ENCODE results near the gene TPK1.

TPK1 gene

DNA sequence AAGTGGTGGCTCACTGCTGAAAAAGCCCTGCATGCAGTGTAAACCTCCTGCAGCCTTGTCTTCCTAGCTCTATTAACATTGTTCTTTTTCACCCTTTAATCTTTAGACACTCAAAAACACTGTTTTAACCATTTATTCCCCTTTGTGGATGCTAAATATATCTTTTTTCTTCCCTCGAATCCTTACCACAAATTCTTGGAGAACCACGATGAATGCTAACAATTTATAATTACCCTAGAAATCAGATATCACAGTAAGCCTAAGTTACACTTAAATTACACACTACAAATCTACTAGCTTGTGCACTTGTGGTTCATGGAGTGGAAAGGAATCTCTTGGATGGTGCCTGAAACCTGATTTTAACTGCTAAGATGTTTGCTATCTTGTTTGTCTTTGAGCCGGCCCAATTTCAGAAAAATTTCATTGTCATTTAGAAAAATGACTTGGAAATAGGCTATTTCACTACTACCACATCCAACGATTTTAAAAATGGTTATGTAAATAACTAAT lies 307.3 kb downstream of the TPK1 start:
- no peak for DNase-seq (ENCODE audit: low spot score)

GRCh38 chr7:144527051-144527471 lies 308.8 kb downstream of the TPK1 start:
- no peak for DNase-seq (ENCODE audit: low spot score)

DNA sequence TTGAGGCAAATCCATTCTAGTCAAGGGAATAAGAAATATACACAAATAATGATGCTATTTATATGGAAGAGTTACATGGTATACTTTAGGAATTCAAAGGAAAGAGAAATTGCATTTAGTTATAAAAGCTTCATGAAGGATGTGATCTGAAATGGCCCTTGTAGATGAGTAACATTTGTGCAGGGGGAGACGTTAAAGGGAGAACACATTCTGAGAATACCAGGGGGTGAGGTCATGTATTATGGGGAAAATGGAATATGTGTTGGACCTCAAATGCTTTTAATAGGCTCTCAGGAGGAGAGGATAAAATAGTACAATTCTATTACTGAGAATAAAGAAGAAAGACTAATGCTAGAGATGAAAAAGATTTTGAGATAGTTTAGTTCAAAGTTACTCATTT lies 309.9 kb downstream of the TPK1 start:
- no peak for DNase-seq (ENCODE audit: low spot score)

- no peak for DNase-seq (ENCODE audit: low spot score)
These were observed 311.6 kb downstream of the TPK1 start for GRCh38 chr7:144524271-144524670.

DNA sequence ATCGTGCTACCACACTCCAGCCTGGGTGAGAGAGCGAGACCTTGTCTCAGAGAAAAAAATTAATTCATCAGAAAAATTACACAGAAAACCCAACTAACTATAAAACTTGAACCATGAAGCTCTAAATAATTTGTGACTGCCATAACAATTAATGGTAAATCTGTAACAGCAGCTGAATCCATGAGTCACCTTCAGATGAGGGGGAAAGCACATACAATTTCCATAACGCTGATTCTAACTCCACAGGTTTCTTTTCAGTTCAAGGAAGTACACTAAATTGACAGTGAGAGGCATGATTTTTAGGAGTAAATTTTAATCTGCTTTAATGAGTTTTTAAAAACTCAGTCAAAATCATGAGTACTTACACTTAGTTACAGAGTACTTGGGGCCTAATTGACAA lies 312.2 kb downstream of the TPK1 start:
- DNase-seq (ENCODE audit: low spot score): no peak

DNA sequence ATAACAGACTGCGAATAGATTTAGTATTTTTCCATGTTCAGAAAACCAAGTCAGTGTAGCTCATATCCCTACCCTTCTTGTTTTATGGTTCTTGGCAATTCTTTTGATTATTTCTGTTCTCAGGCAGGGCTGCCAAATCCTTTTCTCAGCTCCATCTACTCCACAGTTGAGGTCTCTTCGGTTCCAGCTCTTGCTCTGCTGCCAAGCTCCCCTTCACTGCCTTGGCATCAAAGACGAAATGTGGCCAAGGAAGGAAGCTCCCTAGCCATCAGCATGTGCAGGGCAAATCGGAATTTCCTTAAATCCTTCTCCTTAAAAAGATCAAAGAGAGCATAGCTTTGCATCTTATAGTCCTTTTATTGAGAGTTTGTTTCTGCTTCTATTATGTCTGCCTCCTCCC lies 315.9 kb downstream of the TPK1 start:
- DNase-seq (ENCODE audit: low spot score): no peak

DNA sequence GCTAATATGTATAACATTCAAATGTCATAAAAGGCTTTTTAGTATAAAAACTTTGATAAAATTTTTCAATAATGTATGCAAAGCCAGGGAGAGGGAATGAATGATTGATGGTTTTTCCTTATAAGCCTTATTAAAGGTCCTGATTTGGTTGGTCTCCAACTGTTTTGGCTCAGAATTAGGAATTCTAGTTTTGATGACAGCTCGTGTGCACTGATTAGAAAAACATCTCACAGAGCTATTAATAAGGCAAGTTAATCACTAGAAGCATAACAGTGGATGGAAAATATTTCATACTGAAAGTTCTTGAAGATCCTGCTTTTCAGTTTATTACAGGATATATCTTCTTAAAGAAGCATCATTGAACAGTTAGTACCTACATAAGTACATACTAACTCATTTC lies 317.5 kb downstream of the TPK1 start:
- DNase-seq (ENCODE audit: low spot score): no peak

GRCh38 chr7:144517749-144518148 lies 318.1 kb downstream of the TPK1 start:
- no peak for DNase-seq (ENCODE audit: low spot score)

DNA sequence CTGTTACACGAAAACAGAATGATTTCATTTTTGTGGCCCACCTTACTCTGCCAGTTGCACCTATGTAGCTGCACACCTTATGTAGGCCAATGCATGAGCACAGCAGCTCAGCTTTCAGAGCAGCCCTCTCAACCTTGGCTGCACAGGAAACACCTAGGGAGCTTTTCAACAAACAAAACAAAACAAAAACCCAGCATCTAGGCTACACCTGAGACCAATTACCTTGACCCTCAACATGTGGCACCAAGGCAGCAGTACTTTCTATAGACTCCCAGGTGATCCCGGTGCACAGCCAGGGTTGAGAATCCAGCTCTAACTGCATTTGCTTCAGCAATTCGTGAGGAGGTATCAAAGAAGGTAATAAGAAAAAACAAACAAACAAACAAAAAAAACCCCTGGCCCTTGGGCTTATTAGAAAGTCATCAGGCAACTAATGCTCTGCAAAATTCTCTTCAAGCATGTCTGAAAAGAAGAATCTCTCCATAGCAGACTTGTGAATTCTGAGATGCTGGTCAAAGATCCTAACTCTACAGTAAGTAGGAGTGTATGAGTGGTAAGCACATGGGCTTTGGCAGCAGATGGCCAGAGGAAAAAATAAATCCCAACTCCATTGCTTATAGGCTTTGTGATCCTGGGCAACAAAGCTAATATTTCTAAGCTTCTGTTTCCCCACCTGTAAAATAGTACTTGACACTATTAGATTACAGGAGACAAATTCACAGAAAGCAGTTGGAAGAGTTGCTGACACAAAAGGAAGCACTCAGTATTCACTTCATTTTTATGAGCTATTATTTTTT lies 318.9 kb downstream of the TPK1 start:
- DNase-seq (ENCODE audit: low spot score): no peak

DNA sequence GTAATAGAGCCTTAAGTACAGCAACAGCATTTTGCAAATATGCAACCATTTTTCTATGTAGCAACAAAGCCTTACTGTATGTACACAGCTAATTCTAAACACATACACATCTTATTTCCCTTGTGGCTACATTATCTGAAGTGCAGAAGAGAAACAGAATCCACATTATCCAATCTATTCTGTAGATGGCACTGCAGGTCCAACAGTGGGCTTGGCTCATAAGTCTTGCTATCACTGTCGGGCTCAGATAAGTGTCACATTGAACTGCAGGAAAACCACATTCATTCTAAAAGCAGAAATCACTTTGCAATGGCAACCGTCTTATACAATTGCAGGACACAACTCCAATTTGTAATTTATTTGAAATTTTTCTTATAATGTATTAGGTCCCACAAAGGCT lies 322.5 kb downstream of the TPK1 start:
- DNase-seq (ENCODE audit: low spot score): peak; percentile 51

GRCh38 chr7:144510621-144511020 lies 325.2 kb downstream of the TPK1 start:
- DNase-seq (ENCODE audit: low spot score): no peak

GRCh38 chr7:144508702-144509101 lies 327.2 kb downstream of the TPK1 start:
- DNase-seq (ENCODE audit: low spot score): no peak

DNA sequence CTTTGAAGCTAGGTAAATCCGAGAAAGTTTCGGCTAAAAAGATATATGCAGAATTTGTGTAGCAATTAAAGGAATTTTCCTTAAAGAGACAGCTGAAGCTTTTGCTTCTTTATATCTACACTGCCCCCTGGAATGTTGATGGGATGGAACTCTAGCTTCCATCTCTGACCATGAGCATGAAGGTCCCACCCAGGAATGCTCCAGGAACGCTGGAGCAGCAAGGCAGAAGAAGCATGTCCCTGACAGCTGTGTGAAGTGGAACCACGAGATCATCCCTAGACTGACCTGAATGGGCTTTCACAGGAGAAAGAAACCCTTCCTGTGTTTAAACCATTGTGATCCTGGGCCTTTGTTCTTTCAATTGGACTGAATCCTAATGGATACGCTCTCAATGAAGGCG lies 332.6 kb downstream of the TPK1 start:
- DNase-seq (ENCODE audit: low spot score): no peak

- no peak for DNase-seq (ENCODE audit: low spot score)
These were observed 335.6 kb downstream of the TPK1 start for GRCh38 chr7:144500225-144500624.

DNA sequence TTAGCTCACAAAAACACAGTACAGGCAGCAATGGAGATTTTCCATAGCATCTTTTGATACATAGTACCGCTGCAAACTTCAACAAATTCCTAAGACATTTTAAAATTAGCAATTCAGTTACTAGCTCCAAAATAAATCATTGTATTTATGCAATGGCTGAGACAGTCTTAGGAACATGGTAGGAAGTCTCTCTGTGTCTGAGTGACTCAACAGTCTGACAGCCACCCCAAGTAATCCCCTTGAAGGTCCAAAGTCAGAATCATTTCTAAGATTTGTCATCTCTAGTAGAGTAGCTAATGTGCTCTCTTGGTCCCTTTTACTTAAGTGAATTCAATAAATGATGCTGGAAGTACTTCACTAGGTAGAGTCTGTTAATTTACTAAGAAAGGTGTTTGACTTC lies 338.6 kb downstream of the TPK1 start:
- DNase-seq (ENCODE audit: low spot score): no peak

DNA sequence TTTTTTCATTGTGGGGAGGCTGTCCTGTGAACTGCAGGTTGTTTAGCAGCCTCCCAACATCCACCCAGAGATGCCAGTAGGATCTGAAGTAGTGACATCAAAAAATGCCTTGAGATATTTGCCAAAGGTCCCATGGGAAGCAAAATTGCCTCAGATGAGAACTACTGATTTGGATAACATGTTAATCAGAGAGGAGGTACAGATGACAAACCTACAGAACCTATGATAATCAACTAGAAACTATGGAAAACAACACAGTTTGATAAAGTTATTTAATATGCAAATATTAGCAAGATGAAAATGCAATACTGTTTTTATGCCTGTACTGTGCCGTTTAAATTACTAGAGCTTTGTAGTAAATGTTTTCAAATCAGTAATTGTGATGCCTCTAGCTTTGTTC lies 341.5 kb downstream of the TPK1 start:
- DNase-seq (ENCODE audit: low spot score): no peak

DNA sequence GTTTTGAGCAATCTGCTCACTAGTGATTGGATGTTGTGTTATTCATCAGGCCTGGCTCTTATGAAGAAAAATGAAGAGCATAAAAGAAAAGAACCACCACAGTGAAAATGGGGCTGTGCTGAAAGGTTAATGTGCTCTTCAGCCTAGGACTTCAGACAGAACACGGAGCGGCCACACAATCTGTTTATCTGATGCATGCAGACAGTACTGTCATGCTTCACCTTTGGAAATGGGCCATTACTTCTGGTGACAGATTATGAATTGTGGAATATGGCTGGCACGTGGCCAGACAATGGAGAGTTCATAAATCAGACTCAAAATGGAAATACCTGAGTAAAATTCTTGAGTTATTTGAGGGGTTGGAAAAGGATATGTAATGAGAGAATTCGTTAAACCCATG lies 346.3 kb downstream of the TPK1 start:
- no peak for DNase-seq (ENCODE audit: low spot score)

DNA sequence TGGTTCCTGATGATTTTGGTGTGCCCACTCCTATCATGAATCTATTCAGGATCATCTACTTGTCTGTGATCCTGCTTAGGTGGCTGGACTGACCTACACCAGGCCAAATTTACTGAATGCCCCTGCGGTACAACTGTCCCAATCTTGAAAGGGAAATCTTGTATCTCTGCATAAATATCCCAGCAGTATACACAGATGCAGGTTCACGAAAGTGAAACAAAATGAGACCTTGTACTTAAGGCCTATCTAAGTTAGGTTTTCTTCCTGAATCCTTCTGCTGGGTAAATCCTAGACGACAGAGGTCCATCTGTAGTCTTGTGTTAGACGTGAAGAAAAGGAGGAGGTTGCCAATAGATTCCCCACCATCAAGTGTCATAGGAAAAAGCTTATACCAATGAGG lies 346.9 kb downstream of the TPK1 start:
- DNase-seq (ENCODE audit: low spot score): no peak

DNA sequence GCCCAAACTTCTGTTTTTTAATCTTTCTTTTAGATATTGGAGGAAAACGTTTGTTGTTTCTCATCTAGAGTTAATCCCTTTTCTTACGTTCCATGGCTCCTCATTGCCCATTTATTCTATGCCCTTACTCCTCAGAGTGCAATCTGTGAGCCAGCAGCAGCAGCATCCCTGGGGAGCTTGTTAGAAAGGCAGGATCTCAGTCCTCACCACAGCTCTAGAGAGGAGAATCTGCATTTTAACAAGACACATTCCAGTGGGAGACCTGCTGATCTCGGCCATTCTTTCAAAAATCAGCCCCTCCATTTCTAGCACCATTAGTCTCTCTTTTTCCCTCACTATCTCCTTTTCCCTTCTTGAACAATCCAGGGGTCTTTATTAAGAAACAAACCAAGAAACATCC lies 348.0 kb downstream of the TPK1 start:
- no peak for DNase-seq (ENCODE audit: low spot score)

DNA sequence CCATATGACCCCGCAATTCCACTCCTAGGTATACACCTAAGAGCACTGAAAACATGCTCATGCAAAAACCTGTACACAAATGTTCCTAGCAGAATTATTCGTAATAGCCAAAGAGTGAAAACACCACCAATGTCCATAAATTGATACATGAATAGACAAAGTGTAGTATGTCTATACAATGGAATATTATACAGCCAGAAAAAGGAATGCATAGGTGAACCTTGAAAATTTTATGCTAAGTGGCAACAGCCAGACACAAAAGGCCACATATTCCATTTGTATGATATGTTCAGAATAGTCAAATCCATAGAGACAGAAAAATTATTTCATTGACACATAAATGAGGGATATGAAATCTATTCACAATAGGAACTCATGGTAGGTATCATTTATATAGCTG lies 351.4 kb downstream of the TPK1 start:
- no peak for DNase-seq (ENCODE audit: low spot score)

- DNase-seq (ENCODE audit: low spot score): no peak
These were observed 352.7 kb downstream of the TPK1 start for GRCh38 chr7:144483189-144483588.

DNA sequence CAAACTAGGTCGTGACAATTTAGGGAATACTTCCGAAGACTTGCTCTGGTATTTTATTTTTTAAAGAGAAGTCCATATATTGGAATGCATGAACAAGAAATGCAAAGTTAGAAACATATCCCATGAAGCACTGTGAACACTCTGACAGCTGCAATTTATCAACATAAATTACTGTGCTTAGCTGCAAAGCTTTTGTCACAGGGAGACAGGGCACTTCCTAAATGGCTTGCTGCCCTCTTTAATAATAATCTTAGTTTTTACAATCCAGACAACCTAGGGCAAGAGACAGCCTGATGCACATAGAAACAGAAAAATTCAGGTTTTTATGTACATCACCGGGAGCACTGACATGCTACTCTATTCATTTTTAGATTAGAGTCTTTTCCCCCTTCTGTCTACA lies 354.0 kb downstream of the TPK1 start:
- DNase-seq (ENCODE audit: low spot score): no peak

DNA sequence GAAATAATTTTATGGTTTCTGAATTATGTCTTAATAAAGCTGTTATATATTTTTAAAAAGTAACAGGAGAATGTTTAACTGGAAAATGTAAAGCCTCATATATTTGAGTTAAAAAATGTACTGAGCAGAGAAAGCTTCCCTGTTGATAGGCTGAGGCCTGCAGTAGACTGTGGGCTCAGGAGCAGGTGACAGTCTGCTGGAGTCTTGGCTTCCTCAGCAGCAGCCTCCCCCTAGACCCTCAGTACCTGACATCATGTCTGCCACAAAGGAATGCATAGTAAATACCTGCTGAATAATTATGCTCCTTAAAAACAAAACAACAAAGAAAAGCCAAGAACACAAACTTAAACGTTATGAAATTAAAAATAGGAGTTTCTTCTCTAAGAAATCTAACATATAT lies 358.5 kb downstream of the TPK1 start:
- DNase-seq (ENCODE audit: low spot score): no peak

Data from COLO829 (cell line).